ENCODE results near the gene CCL19. TPM values are rescaled to one million over a fixed set of nuclear protein-coding genes. Genes with fewer than 3 reads are reported as not detected.

Gene CCL19
- total RNA-seq, 1 experiment from 2014 or later = not detected

- TF ChIP-seq CTCF (conservative IDR thresholded peaks at IDR 0.05; ENCODE audit: low read depth, low read length) (no peak), EZH2 (IDR thresholded peaks at IDR 0.05; ENCODE audit: borderline replicate concordance, low read depth, low read length, poor library complexity, severe bottlenecking) (no peak)
- Histone ChIP-seq H3K27me3 (replicated peaks; ENCODE audit: insufficient read depth, low read depth, low read length, poor library complexity) (no peaks in the 10 kb centered on the region), H3K36me3 (ENCODE audit: insufficient read depth, low read length, poor library complexity, severe bottlenecking) (no peaks in the 10 kb centered on the region), H3K27ac (ENCODE audit: low read depth, low read length, poor library complexity, severe bottlenecking) (no peak overlapping the region), H3K4me3 (ENCODE audit: low read depth, low read length, poor library complexity, severe bottlenecking) (no peak overlapping the region), H3K9me3 (ENCODE audit: low read depth, low read length, poor library complexity, severe bottlenecking) (no peaks in the 10 kb centered on the region), H3K4me1 (ENCODE audit: insufficient read depth, low read length, poor library complexity, severe bottlenecking) (no peaks in the 10 kb centered on the region)
- intact Hi-C loops (cut with micrococcal nuclease; ENCODE audit: unreplicated experiment) = no loop called here
- ChIA-PET POLR2A (ENCODE audit: low non-redundant PET) (no interaction called here), CTCF (no interaction called here)
- no peak for DNase-seq (ENCODE audit: low spot score)
- BruUV-seq (replicated peaks) = no TSS peak
Measured at GRCh38 chr9:34684816-34685215, 6.3 kb downstream of the CCL19 start.

GRCh38 chr9:34684145-34684544 is 6.9 kb downstream of the CCL19 start:
- BruUV-seq (replicated peaks) = no TSS peak
- no peaks in the 10 kb centered on the region for H3K36me3 ChIP-seq (ENCODE audit: insufficient read depth, low read length, poor library complexity, severe bottlenecking)
- H3K4me3 ChIP-seq (ENCODE audit: low read depth, low read length, poor library complexity, severe bottlenecking) = no peak overlapping the region
- ChIA-PET CTCF (no interaction called here), POLR2A (ENCODE audit: low non-redundant PET) (interaction anchor here (0.7 kb wide), 1 partner anchor 33 kb away, joined by 3 read pairs; no protein-coding TSS in a partner anchor)
- H3K27ac ChIP-seq (ENCODE audit: low read depth, low read length, poor library complexity, severe bottlenecking) = no peak overlapping the region
- TF ChIP-seq EZH2 (IDR thresholded peaks at IDR 0.05; ENCODE audit: borderline replicate concordance, low read depth, low read length, poor library complexity, severe bottlenecking) (no peak), CTCF (conservative IDR thresholded peaks at IDR 0.05; ENCODE audit: low read depth, low read length) (no peak)
- no peaks in the 10 kb centered on the region for H3K9me3 ChIP-seq (ENCODE audit: low read depth, low read length, poor library complexity, severe bottlenecking)
- intact Hi-C loops (cut with micrococcal nuclease; ENCODE audit: unreplicated experiment) = no loop called here
- H3K27me3 ChIP-seq (replicated peaks; ENCODE audit: insufficient read depth, low read depth, low read length, poor library complexity) = no peaks in the 10 kb centered on the region
- DNase-seq (ENCODE audit: low spot score) = no peak
- no peaks in the 10 kb centered on the region for H3K4me1 ChIP-seq (ENCODE audit: insufficient read depth, low read length, poor library complexity, severe bottlenecking)

GRCh38 chr9:34675869-34676268 is 15.2 kb downstream of the CCL19 start:
- H3K9me3 ChIP-seq (ENCODE audit: low read depth, low read length, poor library complexity, severe bottlenecking) = no peaks in the 10 kb centered on the region
- BruUV-seq (replicated peaks) = no TSS peak
- H3K4me3 ChIP-seq (ENCODE audit: low read depth, low read length, poor library complexity, severe bottlenecking) = no peak overlapping the region
- TF ChIP-seq EZH2 (IDR thresholded peaks at IDR 0.05; ENCODE audit: borderline replicate concordance, low read depth, low read length, poor library complexity, severe bottlenecking) (no peak), CTCF (conservative IDR thresholded peaks at IDR 0.05; ENCODE audit: low read depth, low read length) (no peak)
- no peaks in the 10 kb centered on the region for H3K4me1 ChIP-seq (ENCODE audit: insufficient read depth, low read length, poor library complexity, severe bottlenecking)
- H3K27me3 ChIP-seq (replicated peaks; ENCODE audit: insufficient read depth, low read depth, low read length, poor library complexity) = no peaks in the 10 kb centered on the region
- POLR2A ChIA-PET (ENCODE audit: low non-redundant PET) = no interaction called here
- CTCF ChIA-PET = interaction anchor here (1.1 to 1.4 kb wide), 2 partner anchors 27 to 42 kb away, joined by 3 to 5 read pairs; no protein-coding TSS in a partner anchor
- no peaks in the 10 kb centered on the region for H3K36me3 ChIP-seq (ENCODE audit: insufficient read depth, low read length, poor library complexity, severe bottlenecking)
- intact Hi-C loops (cut with micrococcal nuclease; ENCODE audit: unreplicated experiment) = loop anchor here (2.0 kb wide), 1 partner anchor 27 kb away; no protein-coding TSS in a partner anchor
- DNase-seq (ENCODE audit: low spot score) = no peak
- H3K27ac ChIP-seq (ENCODE audit: low read depth, low read length, poor library complexity, severe bottlenecking) = no peak overlapping the region

Data from A673 (cell line).